Measurements from ENCODE around the gene PACSIN2. TPM values are rescaled to one million over a fixed set of nuclear protein-coding genes. Genes with fewer than 3 reads are reported as not detected.

PACSIN2 gene
- total and polyA plus RNA-seq, 8 donors: 45.1 to 109 (median 95.4) TPM

GRCh38 chr22:43050995-43051394, 36.0 kb upstream of the PACSIN2 start:
- no peak for FAIRE-seq

GRCh38 chr22:43047605-43048004, 32.7 kb upstream of the PACSIN2 start:
- Histone ChIP-seq H3K27ac (no peak overlapping the region), H3K4me3 (no peak overlapping the region), H3K27me3 (no peaks in the 10 kb centered on the region), H3K4me1 (no peaks in the 10 kb centered on the region), H3K36me3 (no peaks in the 10 kb centered on the region), H3K9me3 (no peaks in the 10 kb centered on the region)
- no peak for DNase-seq
- intact Hi-C loops (cut with DNase I): no loop called here
- 65 to 67% methylated on average over 7 of the region's 7 CpGs for WGBS, 2 donors
- ATAC-seq: no peak
- no peak for FAIRE-seq
- TF ChIP-seq, protein P1, sequence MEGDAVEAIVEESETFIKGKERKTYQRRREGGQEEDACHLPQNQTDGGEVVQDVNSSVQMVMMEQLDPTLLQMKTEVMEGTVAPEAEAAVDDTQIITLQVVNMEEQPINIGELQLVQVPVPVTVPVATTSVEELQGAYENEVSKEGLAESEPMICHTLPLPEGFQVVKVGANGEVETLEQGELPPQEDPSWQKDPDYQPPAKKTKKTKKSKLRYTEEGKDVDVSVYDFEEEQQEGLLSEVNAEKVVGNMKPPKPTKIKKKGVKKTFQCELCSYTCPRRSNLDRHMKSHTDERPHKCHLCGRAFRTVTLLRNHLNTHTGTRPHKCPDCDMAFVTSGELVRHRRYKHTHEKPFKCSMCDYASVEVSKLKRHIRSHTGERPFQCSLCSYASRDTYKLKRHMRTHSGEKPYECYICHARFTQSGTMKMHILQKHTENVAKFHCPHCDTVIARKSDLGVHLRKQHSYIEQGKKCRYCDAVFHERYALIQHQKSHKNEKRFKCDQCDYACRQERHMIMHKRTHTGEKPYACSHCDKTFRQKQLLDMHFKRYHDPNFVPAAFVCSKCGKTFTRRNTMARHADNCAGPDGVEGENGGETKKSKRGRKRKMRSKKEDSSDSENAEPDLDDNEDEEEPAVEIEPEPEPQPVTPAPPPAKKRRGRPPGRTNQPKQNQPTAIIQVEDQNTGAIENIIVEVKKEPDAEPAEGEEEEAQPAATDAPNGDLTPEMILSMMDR (IDR thresholded peaks at IDR 0.05): no peak

More at GRCh38 chr22:43050995-43051394, 36.0 kb upstream of the PACSIN2 start:
- TF ChIP-seq, protein P1 (IDR thresholded peaks at IDR 0.05): no peak
- intact Hi-C loops (cut with DNase I): no loop called here
- Histone ChIP-seq H3K27ac (no peak overlapping the region), H3K27me3 (no peaks in the 10 kb centered on the region), H3K36me3 (no peaks in the 10 kb centered on the region), H3K9me3 (no peaks in the 10 kb centered on the region), H3K4me1 (no peaks in the 10 kb centered on the region), H3K4me3 (no peak overlapping the region)
- no peak for DNase-seq
- no peak for ATAC-seq
- WGBS, 2 donors: 85 to 89% methylated on average over 10 of the region's 10 CpGs

- H3K36me3 ChIP-seq: no peaks in the 10 kb centered on the region
- no peak overlapping the region for H3K4me3 ChIP-seq
- no peak for DNase-seq
- no peak for FAIRE-seq
- no peaks in the 10 kb centered on the region for H3K27me3 ChIP-seq
- intact Hi-C loops (cut with DNase I): no loop called here
- TF ChIP-seq, protein P1 (IDR thresholded peaks at IDR 0.05): no peak
- 87% methylated on average over 10 of the region's 10 CpGs for WGBS, 2 donors
- no peaks in the 10 kb centered on the region for H3K9me3 ChIP-seq
- peaks cover 0 to 6% (median 5%) of the 10 kb centered on the region in 3 donors for H3K4me1 ChIP-seq
- no peak overlapping the region for H3K27ac ChIP-seq
- no peak for ATAC-seq
These were observed 29.4 kb upstream of the PACSIN2 start for GRCh38 chr22:43044290-43044712.

GRCh38 chr22:43042101-43042780, 27.3 kb upstream of the PACSIN2 start:
- H3K4me3 ChIP-seq: no peak overlapping the region
- FAIRE-seq (no peak), DNase-seq (peak in 3 of 6 donors; percentile 36 to 50 (median 38)), ATAC-seq (peak; percentile 60 to 80 (median 78))
- H3K27ac ChIP-seq: peak overlapping the region in 2 of 4 donors; percentile 16 to 50
- H3K27me3 ChIP-seq: no peaks in the 10 kb centered on the region
- 52 to 55% methylated on average over 20 of the region's 20 CpGs for WGBS, 2 donors
- H3K9me3 ChIP-seq: no peaks in the 10 kb centered on the region
- H3K4me1 ChIP-seq: peaks cover 0 to 6% (median 5%) of the 10 kb centered on the region in 3 donors
- intact Hi-C loops (cut with DNase I): no loop called here
- TF ChIP-seq, protein P1 (IDR thresholded peaks at IDR 0.05): no peak
- no peaks in the 10 kb centered on the region for H3K36me3 ChIP-seq

GRCh38 chr22:43039800-43040199, 24.9 kb upstream of the PACSIN2 start:
- no peak for DNase-seq
- no peak for ATAC-seq
- Histone ChIP-seq H3K36me3 (no peaks in the 10 kb centered on the region), H3K27ac (no peak overlapping the region), H3K27me3 (no peaks in the 10 kb centered on the region), H3K9me3 (no peaks in the 10 kb centered on the region), H3K4me3 (no peak overlapping the region), H3K4me1 (peaks cover 0 to 6% (median 5%) of the 10 kb centered on the region in 3 donors)
- WGBS, 2 donors: 85% methylated on average over 13 of the region's 13 CpGs
- TF ChIP-seq, protein P1 (IDR thresholded peaks at IDR 0.05): no peak
- intact Hi-C loops (cut with DNase I): no loop called here
- no peak for FAIRE-seq

All from pancreas (tissue), 10 donors.